SK-N-SH treated with all-trans-retinoic acid at 6 μM for 48 hours (cell line): ENCODE measurements around the gene CTF1.

Source experiments
- ARNTL ChIP-seq: fragments of 450-650 bp; formaldehyde crosslinking; IDR thresholded peaks from 2 replicates; pipeline ENCODE4 v1.5.0; 2020; ENCODE audit warnings: low read depth, mild to moderate bottlenecking, moderate library complexity, borderline replicate concordance
- CREB5 ChIP-seq: fragments of 250-450 bp; sonication (Bioruptor Pico); IDR thresholded peaks from 2 replicates; pipeline ENCODE4 v1.5.1; 2020; ENCODE audit warnings: low read depth, mild to moderate bottlenecking, moderate library complexity
- CSRNP3 ChIP-seq: fragments of 250-450 bp; sonication (Bioruptor Pico); IDR thresholded peaks from 2 replicates; pipeline ENCODE4 v1.5.1; 2021; ENCODE audit warnings: mild to moderate bottlenecking, moderate library complexity
- OSR1 ChIP-seq: fragments of 250-450 bp; sonication (Bioruptor Pico); IDR thresholded peaks from 2 replicates; pipeline ENCODE4 v1.8.0; 2022; ENCODE audit warnings: moderate library complexity, mild to moderate bottlenecking, inconsistent platforms
- PATZ1 ChIP-seq: fragments of 250-450 bp; sonication (Bioruptor Pico); IDR thresholded peaks from 2 replicates; pipeline ENCODE4 v1.8.0; 2020; ENCODE audit warnings: mild to moderate bottlenecking, moderate library complexity, borderline replicate concordance
- POU6F1 ChIP-seq: fragments of 250-450 bp; sonication (Bioruptor Pico); IDR thresholded peaks from 2 replicates; pipeline ENCODE4 v1.8.0; 2021; ENCODE audit warnings: low read depth, mild to moderate bottlenecking, moderate library complexity, borderline replicate concordance
- PPARA ChIP-seq: fragments of 250-450 bp; sonication (Bioruptor Pico); IDR thresholded peaks from 2 replicates; pipeline ENCODE4 v1.5.0; 2020; ENCODE audit warnings: mild to moderate bottlenecking, borderline replicate concordance
- RARB ChIP-seq: fragments of 250-450 bp; sonication (Bioruptor Pico); IDR thresholded peaks from 2 replicates; pipeline ENCODE4 v1.8.0; 2021; ENCODE audit warnings: mild to moderate bottlenecking, moderate library complexity
- TOX ChIP-seq: fragments of 250-450 bp; sonication (Bioruptor Pico); IDR thresholded peaks from 2 replicates; pipeline ENCODE4 v1.8.0; 2021; ENCODE audit warnings: mild to moderate bottlenecking, moderate library complexity, borderline replicate concordance
- TSHZ2 ChIP-seq: fragments of 250-450 bp; sonication (Bioruptor Pico); IDR thresholded peaks from 2 replicates; pipeline ENCODE4 v1.5.0; 2020; ENCODE audit warnings: mild to moderate bottlenecking, moderate library complexity
- ZFP3 ChIP-seq: fragments of 250-450 bp; sonication (Bioruptor Pico); IDR thresholded peaks from 2 replicates; pipeline ENCODE4 v1.5.0; 2020; ENCODE audit warnings: mild to moderate bottlenecking, moderate library complexity
- ZFP30 ChIP-seq: fragments of 450-650 bp; formaldehyde crosslinking; IDR thresholded peaks from 2 replicates; pipeline ENCODE4 v1.5.0; 2022; ENCODE audit warnings: mild to moderate bottlenecking, moderate library complexity
- ZNF565 ChIP-seq: fragments of 450-650 bp; formaldehyde crosslinking; conservative IDR thresholded peaks from 2 replicates; pipeline ENCODE4 v1.5.0; 2020; ENCODE audit warnings: low read depth, mild to moderate bottlenecking, moderate library complexity

DNA sequence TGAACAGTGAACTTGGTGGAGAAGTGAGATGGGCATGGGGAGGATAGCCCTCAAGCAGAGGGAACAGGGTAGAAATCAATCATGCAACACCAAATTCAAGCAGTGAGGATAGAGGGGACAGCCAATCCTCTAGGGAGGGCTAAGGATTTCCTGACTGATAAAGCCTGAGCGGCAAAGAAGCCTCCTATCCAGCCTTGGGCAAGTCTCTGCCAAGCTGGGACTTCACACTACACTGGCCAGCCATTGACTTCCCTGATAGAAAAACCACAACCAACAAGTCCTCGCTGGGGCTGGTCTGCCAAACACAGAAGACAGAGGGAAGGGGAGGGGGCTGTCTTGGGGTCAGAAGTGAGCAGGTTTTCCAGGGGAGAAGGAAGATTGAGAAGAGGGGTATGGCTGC is 24.5 kb downstream of the CTF1 start:
- TF ChIP-seq TOX (CRISPR knock-in tag) (no peak), ARNTL (CRISPR knock-in tag) (no peak), PATZ1 (CRISPR knock-in tag) (no peak), ZFP30 (CRISPR knock-in tag) (no peak), TSHZ2 (CRISPR knock-in tag) (no peak), RARB (CRISPR knock-in tag) (no peak), OSR1 (CRISPR knock-in tag) (no peak), PPARA (no peak), CREB5 (CRISPR knock-in tag) (no peak), ZNF565 (no peak), ZFP3 (no peak), CSRNP3 (CRISPR knock-in tag) (no peak), POU6F1 (no peak)
